ENCODE measurements around the gene COQ9. TPM values are rescaled to one million over a fixed set of nuclear protein-coding genes. Genes with fewer than 3 reads are reported as not detected.

COQ9 gene
- total RNA-seq, 1 experiment from 2014 or later, result 32.9 TPM

GRCh38 chr16:57504491-57504890, 57.2 kb downstream of the COQ9 start:
- H3K4me1 Mint-ChIP-seq, result peaks cover 14 to 24% of the 10 kb centered on the region in 2 experiments
- H3K27me3 ChIP-seq (ENCODE audit: insufficient read depth, low read length), result no peaks in the 10 kb centered on the region
- no peaks in the 10 kb centered on the region for H3K9me3 ChIP-seq (ENCODE audit: control insufficient read depth, low read depth, low read length)
- no peaks in the 10 kb centered on the region for H3K36me3 Mint-ChIP-seq (ENCODE audit: insufficient read depth in 1 of 3, low read depth in 3 of 3)
- no peak for DNase-seq
- no peak overlapping the region for H3K56ac ChIP-seq (ENCODE audit: insufficient read length, low read depth, low read length)
- H2AFZ ChIP-seq (ENCODE audit: low read length), result no peak overlapping the region
- H3K23ac ChIP-seq (ENCODE audit: insufficient read length, low read depth, low read length), result no peak overlapping the region
- no CpG with 5 or more reads among the region's 5 CpGs for WGBS (ENCODE audit: extremely low coverage, insufficient read length, low lambda C conversion rate)
- H3K4me2 ChIP-seq (ENCODE audit: insufficient read depth, insufficient read length, low read length), result no peak overlapping the region
- no peak overlapping the region for H4K8ac ChIP-seq (replicated peaks; ENCODE audit: insufficient read length, low read depth, low read length)
- no peaks in the 10 kb centered on the region; the same call in 1 of the 2 replicates for H3K4me1 ChIP-seq (ENCODE audit: insufficient read depth, low read length)
- no peak overlapping the region for H3K18ac ChIP-seq (ENCODE audit: insufficient read length, low read depth, low read length)
- no peaks in the 10 kb centered on the region for H3K9me3 Mint-ChIP-seq
- no peak overlapping the region for H3K4me3 Mint-ChIP-seq
- H3K23me2 ChIP-seq (ENCODE audit: insufficient read length, low read depth, low read length, poor library complexity, severe bottlenecking), result no peaks in the 10 kb centered on the region
- H4K20me1 ChIP-seq (ENCODE audit: control insufficient read depth, insufficient read depth, insufficient read length), result no peaks in the 10 kb centered on the region
- H3K27ac ChIP-seq (ENCODE audit: insufficient read length, low read depth, low read length), result no peak overlapping the region
- no peak overlapping the region for H2AK5ac ChIP-seq (ENCODE audit: insufficient read length, low read length)
- H2BK120ac ChIP-seq (ENCODE audit: low read depth, low read length, poor library complexity, severe bottlenecking), result no peak overlapping the region
- H3K79me2 ChIP-seq (ENCODE audit: insufficient read depth, low read length), result no peaks in the 10 kb centered on the region
- H3K4ac ChIP-seq (ENCODE audit: low read depth, low read length), result no peak overlapping the region
- no peak overlapping the region for H2BK12ac ChIP-seq (ENCODE audit: insufficient read length, low read depth, low read length)
- no peak for TF ChIP-seq CTCF (conservative IDR thresholded peaks at IDR 0.05)
- H4K91ac ChIP-seq (ENCODE audit: insufficient read length, low read depth, low read length), result no peak overlapping the region
- no peak overlapping the region for H4K5ac ChIP-seq (ENCODE audit: insufficient read length, low read depth, low read length)
- H3K27ac Mint-ChIP-seq, result no peak overlapping the region
- H3K27me3 Mint-ChIP-seq (ENCODE audit: low read depth), result peaks cover 6% of the 10 kb centered on the region
- no peak overlapping the region for H2BK15ac ChIP-seq (ENCODE audit: low read depth, low read length)
- H3K79me1 ChIP-seq (ENCODE audit: insufficient read depth, low read depth, low read length, poor library complexity, severe bottlenecking), result no peaks in the 10 kb centered on the region
- H2BK20ac ChIP-seq (ENCODE audit: low read depth, low read length, poor library complexity, severe bottlenecking), result no peak overlapping the region
- H3K14ac ChIP-seq (ENCODE audit: insufficient read depth, low read length), result no peak overlapping the region
- no peak overlapping the region for H3K9ac ChIP-seq (ENCODE audit: extremely low read depth, insufficient read length, low read length)
- no peak overlapping the region for H2BK5ac ChIP-seq (ENCODE audit: insufficient read length, low read length)
- H3T11ph ChIP-seq (ENCODE audit: low read length), result no peak overlapping the region

Measured in H9 (cell line).